ENCODE results near the gene DRICH1.

DNA sequence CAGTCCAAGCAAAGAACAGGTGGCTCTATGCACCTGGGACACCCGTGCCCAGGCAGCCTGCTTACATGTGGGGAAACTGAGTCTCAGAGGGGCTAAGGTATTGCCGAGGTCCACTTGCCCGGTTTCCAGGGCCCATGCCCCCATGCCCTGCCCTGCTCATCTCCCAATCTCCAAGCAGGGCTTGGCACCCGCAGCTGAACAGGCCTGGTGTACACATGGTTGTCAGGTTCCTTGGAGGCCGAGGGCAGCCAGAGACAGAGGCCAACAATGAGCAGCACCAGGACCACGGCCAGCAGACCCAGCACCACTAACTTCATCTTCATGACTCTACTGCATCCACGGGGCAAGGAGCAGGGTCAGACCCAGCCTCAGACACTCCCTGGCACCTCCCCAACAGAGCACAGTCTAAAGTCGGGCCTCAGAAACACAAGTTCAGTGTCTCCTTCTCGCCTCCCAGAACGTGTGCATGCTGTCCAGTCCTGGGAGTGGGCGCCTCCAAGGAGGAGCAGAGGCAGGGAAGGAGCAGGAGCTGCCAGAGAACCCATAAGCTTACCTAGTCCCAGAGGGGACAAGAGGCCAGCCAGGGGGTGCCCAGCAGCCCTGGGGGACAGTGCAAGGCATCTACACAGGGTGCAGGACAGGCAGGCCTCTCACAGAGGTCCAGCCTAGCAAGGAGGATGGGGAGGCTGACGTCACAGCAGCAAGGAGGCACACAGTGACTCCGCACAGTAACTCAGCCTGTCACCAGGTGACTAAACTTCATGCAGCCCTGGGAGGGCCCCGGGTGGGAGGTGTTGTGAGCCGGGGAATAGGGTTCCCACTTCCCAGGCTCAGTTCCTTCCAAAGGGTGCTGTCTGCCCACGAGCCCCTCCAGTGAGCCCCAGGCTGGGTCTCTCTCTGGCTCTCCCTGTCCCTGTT, 38.5 kb upstream of the DRICH1 start:
- TF ChIP-seq EZH2 (IDR thresholded peaks at IDR 0.05; ENCODE audit: borderline replicate concordance, low read depth, low read length, poor library complexity, severe bottlenecking) = no peak
- TF ChIP-seq, protein P1, sequence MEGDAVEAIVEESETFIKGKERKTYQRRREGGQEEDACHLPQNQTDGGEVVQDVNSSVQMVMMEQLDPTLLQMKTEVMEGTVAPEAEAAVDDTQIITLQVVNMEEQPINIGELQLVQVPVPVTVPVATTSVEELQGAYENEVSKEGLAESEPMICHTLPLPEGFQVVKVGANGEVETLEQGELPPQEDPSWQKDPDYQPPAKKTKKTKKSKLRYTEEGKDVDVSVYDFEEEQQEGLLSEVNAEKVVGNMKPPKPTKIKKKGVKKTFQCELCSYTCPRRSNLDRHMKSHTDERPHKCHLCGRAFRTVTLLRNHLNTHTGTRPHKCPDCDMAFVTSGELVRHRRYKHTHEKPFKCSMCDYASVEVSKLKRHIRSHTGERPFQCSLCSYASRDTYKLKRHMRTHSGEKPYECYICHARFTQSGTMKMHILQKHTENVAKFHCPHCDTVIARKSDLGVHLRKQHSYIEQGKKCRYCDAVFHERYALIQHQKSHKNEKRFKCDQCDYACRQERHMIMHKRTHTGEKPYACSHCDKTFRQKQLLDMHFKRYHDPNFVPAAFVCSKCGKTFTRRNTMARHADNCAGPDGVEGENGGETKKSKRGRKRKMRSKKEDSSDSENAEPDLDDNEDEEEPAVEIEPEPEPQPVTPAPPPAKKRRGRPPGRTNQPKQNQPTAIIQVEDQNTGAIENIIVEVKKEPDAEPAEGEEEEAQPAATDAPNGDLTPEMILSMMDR (conservative IDR thresholded peaks at IDR 0.05; ENCODE audit: low read depth, low read length) = no peak

Data from A673 (cell line).